ENCODE measurements around the gene ATP2B1.

Gene ATP2B1

GRCh38 chr12:89622115-89622514, 86.5 kb downstream of the ATP2B1 start:
- no peak overlapping the region for H3K4me3 ChIP-seq (ENCODE audit: low read length)
- H3K9me3 ChIP-seq (ENCODE audit: control insufficient read depth, low read length), result no peaks in the 10 kb centered on the region
- H3K4me1 ChIP-seq (ENCODE audit: control insufficient read depth, insufficient read depth, low read length), result peaks cover 7% of the 10 kb centered on the region
- H3K36me3 ChIP-seq (ENCODE audit: control insufficient read depth, insufficient read depth, low read length, severe bottlenecking), result peaks cover 46% of the 10 kb centered on the region
- no peak overlapping the region for H3K9ac ChIP-seq (ENCODE audit: low read length)
- H3K27me3 ChIP-seq (replicated peaks; ENCODE audit: control insufficient read depth, insufficient read depth, low read length), result no peaks in the 10 kb centered on the region
- DNase-seq (ENCODE audit: low read depth), result no peak

GRCh38 chr12:89621521-89621920, 87.1 kb downstream of the ATP2B1 start:
- H3K4me1 ChIP-seq (ENCODE audit: control insufficient read depth, insufficient read depth, low read length), result peaks cover 7% of the 10 kb centered on the region
- H3K9ac ChIP-seq (ENCODE audit: low read length), result no peak overlapping the region
- peak; percentile 32 for DNase-seq (ENCODE audit: low read depth)
- H3K36me3 ChIP-seq (ENCODE audit: control insufficient read depth, insufficient read depth, low read length, severe bottlenecking), result peaks cover 44% of the 10 kb centered on the region
- no peak overlapping the region for H3K4me3 ChIP-seq (ENCODE audit: low read length)
- no peaks in the 10 kb centered on the region for H3K27me3 ChIP-seq (replicated peaks; ENCODE audit: control insufficient read depth, insufficient read depth, low read length)
- no peaks in the 10 kb centered on the region for H3K9me3 ChIP-seq (ENCODE audit: control insufficient read depth, low read length)

GRCh38 chr12:89619764-89620163, 88.9 kb downstream of the ATP2B1 start:
- Histone ChIP-seq H3K27me3 (replicated peaks; ENCODE audit: control insufficient read depth, insufficient read depth, low read length) (no peaks in the 10 kb centered on the region), H3K36me3 (ENCODE audit: control insufficient read depth, insufficient read depth, low read length, severe bottlenecking) (peaks cover 37% of the 10 kb centered on the region), H3K9ac (ENCODE audit: low read length) (no peak overlapping the region), H3K4me1 (ENCODE audit: control insufficient read depth, insufficient read depth, low read length) (peaks cover 7% of the 10 kb centered on the region), H3K4me3 (ENCODE audit: low read length) (no peak overlapping the region), H3K9me3 (ENCODE audit: control insufficient read depth, low read length) (no peaks in the 10 kb centered on the region)
- no peak for DNase-seq (ENCODE audit: low read depth)

GRCh38 chr12:89618113-89618862, 90.3 kb downstream of the ATP2B1 start:
- DNase-seq (ENCODE audit: low read depth), result no peak
- Histone ChIP-seq H3K4me1 (ENCODE audit: control insufficient read depth, insufficient read depth, low read length) (peaks cover 7% of the 10 kb centered on the region), H3K9ac (ENCODE audit: low read length) (no peak overlapping the region), H3K9me3 (ENCODE audit: control insufficient read depth, low read length) (no peaks in the 10 kb centered on the region), H3K36me3 (ENCODE audit: control insufficient read depth, insufficient read depth, low read length, severe bottlenecking) (peaks cover 40% of the 10 kb centered on the region), H3K4me3 (ENCODE audit: low read length) (no peak overlapping the region), H3K27me3 (replicated peaks; ENCODE audit: control insufficient read depth, insufficient read depth, low read length) (no peaks in the 10 kb centered on the region)

GRCh38 chr12:89610366-89610765, 98.3 kb downstream of the ATP2B1 start:
- DNase-seq (ENCODE audit: low read depth), result no peak
- no peaks in the 10 kb centered on the region for H3K4me1 ChIP-seq (ENCODE audit: control insufficient read depth, insufficient read depth, low read length)
- no peak overlapping the region for H3K9ac ChIP-seq (ENCODE audit: low read length)
- peaks cover 69% of the 10 kb centered on the region for H3K36me3 ChIP-seq (ENCODE audit: control insufficient read depth, insufficient read depth, low read length, severe bottlenecking)
- no peak overlapping the region for H3K4me3 ChIP-seq (ENCODE audit: low read length)
- H3K9me3 ChIP-seq (ENCODE audit: control insufficient read depth, low read length), result no peaks in the 10 kb centered on the region
- no peaks in the 10 kb centered on the region for H3K27me3 ChIP-seq (replicated peaks; ENCODE audit: control insufficient read depth, insufficient read depth, low read length)

- Histone ChIP-seq H3K36me3 (ENCODE audit: control insufficient read depth, insufficient read depth, low read length, severe bottlenecking) (peaks cover 63% of the 10 kb centered on the region), H3K4me3 (ENCODE audit: low read length) (no peak overlapping the region), H3K27me3 (replicated peaks; ENCODE audit: control insufficient read depth, insufficient read depth, low read length) (no peaks in the 10 kb centered on the region), H3K4me1 (ENCODE audit: control insufficient read depth, insufficient read depth, low read length) (no peaks in the 10 kb centered on the region), H3K9me3 (ENCODE audit: control insufficient read depth, low read length) (no peaks in the 10 kb centered on the region), H3K9ac (ENCODE audit: low read length) (no peak overlapping the region)
- DNase-seq (ENCODE audit: low read depth), result no peak
These were observed 105.0 kb downstream of the ATP2B1 start for GRCh38 chr12:89603678-89604077.

GRCh38 chr12:89597770-89598169, 110.9 kb downstream of the ATP2B1 start:
- Histone ChIP-seq H3K36me3 (ENCODE audit: control insufficient read depth, insufficient read depth, low read length, severe bottlenecking) (peaks cover 43% of the 10 kb centered on the region), H3K9ac (ENCODE audit: low read length) (no peak overlapping the region), H3K4me3 (ENCODE audit: low read length) (no peak overlapping the region), H3K9me3 (ENCODE audit: control insufficient read depth, low read length) (no peaks in the 10 kb centered on the region), H3K4me1 (ENCODE audit: control insufficient read depth, insufficient read depth, low read length) (peaks cover 9% of the 10 kb centered on the region), H3K27me3 (replicated peaks; ENCODE audit: control insufficient read depth, insufficient read depth, low read length) (no peaks in the 10 kb centered on the region)
- DNase-seq (ENCODE audit: low read depth), result no peak

- H3K27me3 ChIP-seq (replicated peaks; ENCODE audit: control insufficient read depth, insufficient read depth, low read length), result no peaks in the 10 kb centered on the region
- H3K36me3 ChIP-seq (ENCODE audit: control insufficient read depth, insufficient read depth, low read length, severe bottlenecking), result peaks cover 43% of the 10 kb centered on the region
- H3K4me1 ChIP-seq (ENCODE audit: control insufficient read depth, insufficient read depth, low read length), result peaks cover 9% of the 10 kb centered on the region
- no peak overlapping the region for H3K4me3 ChIP-seq (ENCODE audit: low read length)
- no peaks in the 10 kb centered on the region for H3K9me3 ChIP-seq (ENCODE audit: control insufficient read depth, low read length)
- no peak overlapping the region for H3K9ac ChIP-seq (ENCODE audit: low read length)
- DNase-seq (ENCODE audit: low read depth), result no peak
These were observed 111.4 kb downstream of the ATP2B1 start for GRCh38 chr12:89597210-89597609.

GRCh38 chr12:89593873-89594272, 114.8 kb downstream of the ATP2B1 start:
- DNase-seq (ENCODE audit: low read depth), result no peak
- H3K9ac ChIP-seq (ENCODE audit: low read length), result no peak overlapping the region
- peaks cover 43% of the 10 kb centered on the region for H3K36me3 ChIP-seq (ENCODE audit: control insufficient read depth, insufficient read depth, low read length, severe bottlenecking)
- no peak overlapping the region for H3K4me3 ChIP-seq (ENCODE audit: low read length)
- H3K27me3 ChIP-seq (replicated peaks; ENCODE audit: control insufficient read depth, insufficient read depth, low read length), result no peaks in the 10 kb centered on the region
- no peaks in the 10 kb centered on the region for H3K9me3 ChIP-seq (ENCODE audit: control insufficient read depth, low read length)
- H3K4me1 ChIP-seq (ENCODE audit: control insufficient read depth, insufficient read depth, low read length), result peaks cover 9% of the 10 kb centered on the region

GRCh38 chr12:89593233-89593632, 115.4 kb downstream of the ATP2B1 start:
- Histone ChIP-seq H3K36me3 (ENCODE audit: control insufficient read depth, insufficient read depth, low read length, severe bottlenecking) (peaks cover 37% of the 10 kb centered on the region), H3K9me3 (ENCODE audit: control insufficient read depth, low read length) (no peaks in the 10 kb centered on the region), H3K27me3 (replicated peaks; ENCODE audit: control insufficient read depth, insufficient read depth, low read length) (no peaks in the 10 kb centered on the region), H3K9ac (ENCODE audit: low read length) (no peak overlapping the region), H3K4me3 (ENCODE audit: low read length) (no peak overlapping the region), H3K4me1 (ENCODE audit: control insufficient read depth, insufficient read depth, low read length) (peaks cover 8% of the 10 kb centered on the region)
- DNase-seq (ENCODE audit: low read depth), result no peak

GRCh38 chr12:89589753-89590152, 118.9 kb downstream of the ATP2B1 start:
- no peak for DNase-seq (ENCODE audit: low read depth)
- Histone ChIP-seq H3K4me3 (ENCODE audit: low read length) (no peak overlapping the region), H3K27me3 (replicated peaks; ENCODE audit: control insufficient read depth, insufficient read depth, low read length) (no peaks in the 10 kb centered on the region), H3K4me1 (ENCODE audit: control insufficient read depth, insufficient read depth, low read length) (no peaks in the 10 kb centered on the region), H3K9ac (ENCODE audit: low read length) (no peak overlapping the region), H3K36me3 (ENCODE audit: control insufficient read depth, insufficient read depth, low read length, severe bottlenecking) (peaks cover 40% of the 10 kb centered on the region), H3K9me3 (ENCODE audit: control insufficient read depth, low read length) (no peaks in the 10 kb centered on the region)

GRCh38 chr12:89578499-89578898, 130.1 kb downstream of the ATP2B1 start:
- Histone ChIP-seq H3K27me3 (replicated peaks; ENCODE audit: control insufficient read depth, insufficient read depth, low read length) (no peaks in the 10 kb centered on the region), H3K4me1 (ENCODE audit: control insufficient read depth, insufficient read depth, low read length) (peaks cover 14% of the 10 kb centered on the region), H3K9ac (ENCODE audit: low read length) (no peak overlapping the region), H3K36me3 (ENCODE audit: control insufficient read depth, insufficient read depth, low read length, severe bottlenecking) (no peaks in the 10 kb centered on the region), H3K9me3 (ENCODE audit: control insufficient read depth, low read length) (no peaks in the 10 kb centered on the region), H3K4me3 (ENCODE audit: low read length) (no peak overlapping the region)
- no peak for DNase-seq (ENCODE audit: low read depth)

Data from adipocyte (in vitro differentiated cells).